Measurements from ENCODE around the gene TSEN15.

DNA sequence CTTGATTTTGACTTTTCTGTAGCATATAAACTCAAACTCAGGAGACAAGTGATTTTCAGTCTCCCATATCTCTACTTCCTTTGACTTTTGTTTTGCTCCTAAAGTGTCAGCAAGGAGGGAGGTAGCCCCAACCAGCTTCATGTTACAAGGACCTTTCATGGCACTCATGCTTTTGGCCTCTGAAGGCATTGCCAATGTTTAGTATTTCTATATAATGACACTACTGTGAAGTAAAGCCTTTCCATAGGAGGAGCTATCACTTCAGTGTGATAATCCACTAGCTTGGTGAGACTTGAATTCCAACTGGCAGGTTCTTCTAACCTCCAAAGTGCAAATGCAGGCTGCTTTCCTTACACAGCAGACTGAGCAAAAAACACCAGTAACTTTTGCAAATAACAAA lies 28.4 kb upstream of the TSEN15 start:
- TF ChIP-seq POU2F2 (IDR thresholded peaks at IDR 0.05; ENCODE audit: low read depth, low read length) = no peak
- no peak for TF ChIP-seq POLR2A (IDR thresholded peaks at IDR 0.05; ENCODE audit: low read depth, low read length)
- TF ChIP-seq POLR2AphosphoS5 (IDR thresholded peaks at IDR 0.05; ENCODE audit: low read depth, low read length) = no peak
